Kidney (tissue), 14 donors: Measurements from ENCODE around the gene FAM131C. TPM values are rescaled to one million over a fixed set of nuclear protein-coding genes. Genes with fewer than 3 reads are reported as not detected.

Source experiments
- DNase-seq, 5 donors: peaks; one replicate each; pipeline ENCODE4 v3.0.0-alpha.2; 2013 to 2020
- FAIRE-seq: peaks from 2 replicates; lab custom pipeline; 2012; peaks lifted over from hg19 to GRCh38; lab: Jason Lieb, UNC
- H3K27ac ChIP-seq, 2 donors: one replicate each; pipeline ENCODE4 v1.7.0; 2013; ENCODE audit warnings: low read depth in 2 of 2, low read length in 2 of 2, inconsistent platforms in 1 of 2
- H3K27me3 ChIP-seq: one replicate; pipeline ENCODE4 v1.7.1; 2013; ENCODE audit warnings: low read length, inconsistent platforms; ENCODE audit not compliant: control insufficient read depth, insufficient read depth
- H3K36me3 ChIP-seq, 3 donors: one replicate each; pipeline versions ENCODE4 v1.7.0 to v1.7.1; 2013; ENCODE audit warnings: low read length in 3 of 3, control low read depth in 1 of 3, inconsistent platforms in 1 of 3; ENCODE audit not compliant: insufficient read depth in 3 of 3, control insufficient read depth in 2 of 3
- H3K4me1 ChIP-seq, 3 donors: one replicate each; pipeline versions ENCODE4 v1.7.0 to v1.7.1; 2013; ENCODE audit warnings: low read length in 3 of 3, inconsistent platforms in 1 of 3, low read depth in 1 of 3; ENCODE audit not compliant: control insufficient read depth in 2 of 3, insufficient read depth in 2 of 3
- H3K4me3 ChIP-seq, 3 donors: one replicate each; pipeline versions ENCODE4 v1.7.0 to v1.8.1; 2013; ENCODE audit warnings: low read length in 3 of 3, control low read depth in 1 of 3, inconsistent platforms in 1 of 3
- H3K9ac ChIP-seq, 3 donors: one replicate each; pipeline versions ENCODE4 v1.7.0 to v1.7.1; 2013; ENCODE audit warnings: low read length in 3 of 3, control low read depth in 1 of 3, inconsistent platforms in 1 of 3
- H3K9me3 ChIP-seq, 3 donors: one replicate each; pipeline versions ENCODE4 v1.7.0 to v1.7.1; 2013; ENCODE audit warnings: low read length in 3 of 3, control low read depth in 1 of 3, inconsistent platforms in 1 of 3; ENCODE audit not compliant: control insufficient read depth in 2 of 3, insufficient read depth in 1 of 3
- CTCF ChIP-seq: IDR thresholded peaks from 3 replicates; pipeline ENCODE4 v1.5.1; 2012; ENCODE audit warnings: mild to moderate bottlenecking, moderate library complexity, borderline replicate concordance; ENCODE audit not compliant: insufficient read depth; ENCODE audit errors: extremely low read depth
- intact Hi-C: fragments of 100-400 bp; cut with DNase I; formaldehyde crosslinking; loops from one replicate; pipeline ENCODE4 v1.11.1; 2022
- polyA plus RNA-seq: library from polyadenylated mRNA; stranded (reverse); fragments of 350-450 nt; fragmentation: Illumina TruSeq; extraction: RNeasy Lipid Tissue Mini Kit (QIAGEN cat#74804); gene quantifications from one replicate; pipeline ENCODE4 v1.2.3, GENCODE V29; 2014; ENCODE audit warnings: low read depth, low replicate concordance; ENCODE audit not compliant: insufficient read depth
- total RNA-seq: library from RNA; stranded (reverse); fragmentation: NEBNext Ultra II Directional; extraction: Animal tissue kit (Norgen Biotek cat#: 25700); gene quantifications from one replicate; pipeline ENCODE4 v1.2.1, GENCODE V29; 2021
- donor health status: control.
- donor health status: control.
- donor health status: control.
- donor health status: control.
- donor health status: control.
- donor health status: DM: yes; HTN: yes; CAD: no.
- donor health status: Normal renal cell carcinoma (clear cell type).

Gene FAM131C
- total and polyA plus RNA-seq, 2 donors from 2014 or later: 5.0 to 12.0 TPM

GRCh38 chr1:16017461-16018303 lies 55.8 kb downstream of the FAM131C start, which contains the start of gene HSPB7:
Gene HSPB7, minus strand, starts transcription at chr1:16018043. Its CDS starts 80 bp downstream, at chr1:16017963.
- DNase-seq: peak; percentile 57 to 93 (median 73)
- TF ChIP-seq CTCF: no peak
- peak within 1 kb of the TSS; percentile 83 to 95 for H3K27ac ChIP-seq
- peaks cover 0 to 40% (median 10%) of the 10 kb centered on the region in 3 donors for H3K4me1 ChIP-seq
- H3K36me3 ChIP-seq: no peaks in the 10 kb centered on the region
- H3K4me3 ChIP-seq: no peak within 1 kb of the TSS
- no peaks in the 10 kb centered on the region for H3K9me3 ChIP-seq
- intact Hi-C loops: no loop called here
- H3K9ac ChIP-seq: peak within 1 kb of the TSS in 2 of 3 donors; percentile 61 to 68
- no peak for FAIRE-seq
- no peaks in the 10 kb centered on the region for H3K27me3 ChIP-seq

GRCh38 chr1:16017076-16017460 lies 56.4 kb downstream of the FAM131C start:
- Histone ChIP-seq H3K9me3 (no peaks in the 10 kb centered on the region), H3K9ac (peak overlapping the region in 1 of 3 donors; percentile 58), H3K27me3 (no peaks in the 10 kb centered on the region), H3K4me3 (no peak overlapping the region), H3K4me1 (peaks cover 0 to 46% (median 17%) of the 10 kb centered on the region in 3 donors), H3K27ac (peak overlapping the region; percentile 74 to 95), H3K36me3 (no peaks in the 10 kb centered on the region)
- TF ChIP-seq CTCF: no peak
- no peak for FAIRE-seq
- intact Hi-C loops: no loop called here
- no peak for DNase-seq

GRCh38 chr1:16015960-16016901 lies 57.2 kb downstream of the FAM131C start:
- FAIRE-seq (no peak), DNase-seq (peak in 1 of 5 donors; percentile 89)
- Histone ChIP-seq H3K4me1 (peaks cover 0 to 47% (median 17%) of the 10 kb centered on the region in 3 donors), H3K4me3 (no peak overlapping the region), H3K36me3 (no peaks in the 10 kb centered on the region), H3K27me3 (no peaks in the 10 kb centered on the region), H3K9ac (peak overlapping the region in 2 of 3 donors; percentile 49 to 71), H3K27ac (peak overlapping the region; percentile 92 to 95), H3K9me3 (no peaks in the 10 kb centered on the region)
- no peak for TF ChIP-seq CTCF
- intact Hi-C loops: no loop called here
